NCI-H1417 treated with DMSO at 0.1 percent for 48 hours (cell line): ENCODE data around the gene PPM1L.
"Not testable (repeated sequence)": the region's sequence is repeated elsewhere in the genome, so short reads cannot be mapped to it uniquely, and the experiment has no call there.

Experiments
- DNase-seq: peaks from one replicate; lab custom pipeline; 2025; lab: John Stamatoyannopoulos, UW

The PPM1L gene

GRCh38 chr3:160987982-160988964 is 232.2 kb downstream of the PPM1L start:
- no peak for DNase-seq

GRCh38 chr3:160990446-160990845 is 234.4 kb downstream of the PPM1L start:
- no peak for DNase-seq

GRCh38 chr3:160992712-160993111 is 236.7 kb downstream of the PPM1L start:
- no peak for DNase-seq

- DNase-seq: no peak
These were observed 240.8 kb downstream of the PPM1L start for GRCh38 chr3:160996811-160997210.

GRCh38 chr3:160998581-160998980 is 242.6 kb downstream of the PPM1L start:
- no peak for DNase-seq

- DNase-seq: no peak
These were observed 243.2 kb downstream of the PPM1L start for GRCh38 chr3:160999274-160999673.

- no peak for DNase-seq
These were observed 252.1 kb downstream of the PPM1L start for GRCh38 chr3:161008086-161008485.

GRCh38 chr3:161010151-161010550 is 254.1 kb downstream of the PPM1L start:
- DNase-seq: not testable (repeated sequence)

- DNase-seq: peak; percentile 23
These were observed 259.1 kb downstream of the PPM1L start for GRCh38 chr3:161014843-161015749.

- DNase-seq: no peak
These were observed 260.6 kb downstream of the PPM1L start for GRCh38 chr3:161016417-161017313.

GRCh38 chr3:161017971-161018370 is 261.9 kb downstream of the PPM1L start:
- DNase-seq: no peak

- DNase-seq: no peak
These were observed 264.2 kb downstream of the PPM1L start for GRCh38 chr3:161020256-161020655.

- DNase-seq: no peak
These were observed 269.9 kb downstream of the PPM1L start for GRCh38 chr3:161025911-161026310.

- no peak for DNase-seq
These were observed 270.8 kb downstream of the PPM1L start for GRCh38 chr3:161026612-161027510.

GRCh38 chr3:161028555-161029153 is 272.6 kb downstream of the PPM1L start:
- no peak for DNase-seq

GRCh38 chr3:161031134-161031533 is 275.1 kb downstream of the PPM1L start:
- DNase-seq: no peak

- DNase-seq: not testable (repeated sequence)
These were observed 279.0 kb downstream of the PPM1L start for GRCh38 chr3:161034913-161035550.

GRCh38 chr3:161035711-161036110 is 279.7 kb downstream of the PPM1L start:
- no peak for DNase-seq

GRCh38 chr3:161038725-161039124 is 282.7 kb downstream of the PPM1L start:
- DNase-seq: no peak
